Coronary artery (tissue), 2 donors: ENCODE measurements around the gene GRK5.
A peak's percentile ranks its signal among the peaks of the same experiment; 100 is the strongest.

Source experiments
- DNase-seq: peaks from one replicate; pipeline ENCODE4 v3.0.0-alpha.2; 2017; ENCODE audit warnings: low spot score
- H3K27ac ChIP-seq, 2 donors: fragments of 200-600 bp; sonication (generic); one replicate each; pipeline ENCODE4 v1.5.1; 2016 to 2019
- H3K4me3 ChIP-seq: fragments of 200-600 bp; sonication (generic); 2 replicates; pipeline ENCODE4 v1.5.1; 2016; ENCODE audit warnings: mild to moderate bottlenecking, moderate library complexity
- CTCF ChIP-seq: fragments of 200-600 bp; sonication (generic); IDR thresholded peaks from one replicate; pipeline ENCODE4 v1.5.1; 2019; ENCODE audit warnings: antibody characterized with exemption

GRK5 gene

GRCh38 chr10:119199231-119199992 is 8.0 kb upstream of the GRK5 start:
- H3K4me3 ChIP-seq = peak overlapping the region; percentile 6
- peak; percentile 81 for DNase-seq
- H3K27ac ChIP-seq = no peak overlapping the region
- TF ChIP-seq CTCF = peak; percentile 61

- H3K4me3 ChIP-seq = no peak overlapping the region
- DNase-seq = no peak
- no peak for TF ChIP-seq CTCF
- H3K27ac ChIP-seq = no peak overlapping the region
These were observed 6.1 kb upstream of the GRK5 start for GRCh38 chr10:119201233-119201632.

GRCh38 chr10:119203006-119203405 is 4.4 kb upstream of the GRK5 start:
- Histone ChIP-seq H3K4me3 (no peak overlapping the region), H3K27ac (no peak overlapping the region)
- no peak for DNase-seq
- TF ChIP-seq CTCF = no peak

GRCh38 chr10:119205894-119206602 is 1.3 kb upstream of the GRK5 start:
- H3K4me3 ChIP-seq = peak overlapping the region; percentile 94
- H3K27ac ChIP-seq = peak overlapping the region; percentile 93 to 95
- no peak for TF ChIP-seq CTCF
- DNase-seq = no peak

- Histone ChIP-seq H3K27ac (peak overlapping the region; percentile 93 to 95), H3K4me3 (peak overlapping the region; percentile 94)
- peak; percentile 78 for TF ChIP-seq CTCF
- DNase-seq = peak; percentile 82
These were observed 587 bp upstream of the GRK5 start for GRCh38 chr10:119206603-119207365.

GRCh38 chr10:119207713-119208552 is 562 bp downstream of the GRK5 start:
- TF ChIP-seq CTCF = no peak
- peak; percentile 82 for DNase-seq

More at GRCh38 chr10:119207713-119208552, 562 bp downstream of the GRK5 start:
- Histone ChIP-seq H3K4me3 (peak overlapping the region; percentile 94), H3K27ac (peak overlapping the region; percentile 91 to 93)
